Measurements from ENCODE around the gene F2. TPM values are rescaled to one million over a fixed set of nuclear protein-coding genes. Genes with fewer than 3 reads are reported as not detected.
"Not testable (repeated sequence)": the region's sequence is repeated elsewhere in the genome, so short reads cannot be mapped to it uniquely, and the experiment has no call there.

Gene F2
- total RNA-seq, 1 donor = under 0.01 TPM

- no peak for DNase-seq (ENCODE audit: low read depth in 2 of 3, low spot score in 2 of 3)
These were observed 7.7 kb upstream of the F2 start for GRCh38 chr11:46711303-46711702.

DNA sequence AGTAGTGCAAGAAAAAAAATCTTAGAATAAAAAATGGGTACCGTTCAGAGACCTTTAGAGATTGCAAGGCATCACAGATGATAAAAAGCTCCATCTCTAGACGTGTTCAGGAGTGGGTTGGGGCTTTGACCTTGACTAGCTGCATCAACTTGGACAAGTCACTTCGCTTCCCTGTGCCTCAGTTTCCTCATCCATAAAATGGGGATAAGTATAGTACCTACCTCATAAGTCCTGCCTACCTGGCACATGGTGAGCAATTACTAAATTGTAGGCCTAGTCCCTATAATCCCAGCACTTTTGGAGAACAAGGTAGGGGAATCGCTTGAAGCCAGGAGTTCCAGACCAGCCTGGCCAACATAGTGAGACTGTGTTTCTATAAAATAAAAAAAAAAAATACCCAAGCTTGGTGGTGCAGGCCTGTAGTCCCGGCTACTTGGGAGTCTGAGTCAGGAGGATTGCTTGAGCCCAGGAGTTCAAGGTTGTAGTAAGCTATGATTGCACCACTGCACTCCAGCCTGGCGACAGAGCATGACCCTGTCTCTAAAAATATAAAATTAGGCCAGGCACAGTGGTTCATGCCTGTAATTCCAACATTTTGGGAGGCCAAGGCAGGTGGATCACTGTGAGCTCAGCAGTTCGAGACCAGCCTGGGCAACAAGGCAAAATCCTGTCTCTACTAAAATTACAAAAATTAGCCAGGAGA is 6.0 kb upstream of the F2 start:
- no peak for DNase-seq (ENCODE audit: low read depth in 2 of 3, low spot score in 2 of 3)

DNA sequence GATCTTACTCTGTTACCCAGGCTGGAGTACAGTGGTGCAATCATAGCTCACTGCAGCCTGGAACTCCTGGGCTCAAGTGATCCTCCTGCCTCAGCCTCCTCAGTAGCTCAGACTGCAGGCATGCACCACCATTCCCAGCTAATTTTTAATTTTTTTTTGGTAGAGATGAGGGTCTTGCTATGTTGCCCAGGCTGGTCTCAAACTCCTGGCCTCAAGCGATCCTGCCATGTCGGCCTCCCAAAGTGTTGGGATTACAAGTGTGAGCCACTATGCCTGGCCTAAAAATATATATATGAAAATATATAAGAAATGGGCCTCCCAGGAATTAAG is 1.2 kb upstream of the F2 start:
- DNase-seq (ENCODE audit: low read depth in 2 of 3, low spot score in 2 of 3) = not testable (repeated sequence)

- DNase-seq (ENCODE audit: low read depth in 2 of 3, low spot score in 2 of 3) = no peak
These were observed 626 bp upstream of the F2 start for GRCh38 chr11:46718155-46719019.

DNA sequence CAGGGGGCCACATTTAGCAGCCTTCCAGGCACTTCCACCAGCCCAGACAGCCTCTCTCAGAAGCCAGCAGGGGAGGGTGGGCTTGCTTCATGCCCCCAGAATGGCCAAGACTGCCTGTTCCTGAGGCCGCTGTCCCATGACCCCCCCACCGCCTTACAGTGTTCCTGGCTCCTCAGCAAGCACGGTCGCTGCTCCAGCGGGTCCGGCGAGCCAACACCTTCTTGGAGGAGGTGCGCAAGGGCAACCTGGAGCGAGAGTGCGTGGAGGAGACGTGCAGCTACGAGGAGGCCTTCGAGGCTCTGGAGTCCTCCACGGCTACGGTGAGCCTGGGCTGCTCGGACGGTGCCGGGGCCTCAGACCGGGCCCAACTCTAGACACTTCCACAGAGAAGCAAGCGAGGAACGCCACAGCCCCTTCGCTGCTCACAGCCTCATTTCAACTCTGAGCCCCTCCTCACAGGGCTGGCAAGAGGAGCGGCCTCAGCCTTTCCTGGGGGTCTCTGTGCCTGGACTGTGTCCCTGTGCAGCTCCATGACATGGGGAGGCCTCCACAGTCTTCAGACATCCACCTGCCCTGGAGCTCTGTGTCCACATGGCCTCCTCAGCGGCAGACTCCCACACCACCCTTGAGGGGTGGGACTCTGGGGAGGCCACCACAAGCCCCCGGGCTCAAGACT is 668 bp downstream of the F2 start:
- no peak for DNase-seq (ENCODE audit: low read depth in 2 of 3, low spot score in 2 of 3)

GRCh38 chr11:46721286-46721685 is 2.3 kb downstream of the F2 start:
- no peak for DNase-seq (ENCODE audit: low read depth in 2 of 3, low spot score in 2 of 3)

GRCh38 chr11:46722566-46723358 is 3.7 kb downstream of the F2 start:
- DNase-seq (ENCODE audit: low read depth in 2 of 3, low spot score in 2 of 3) = no peak

GRCh38 chr11:46723359-46723680 is 4.3 kb downstream of the F2 start:
- DNase-seq (ENCODE audit: low read depth in 2 of 3, low spot score in 2 of 3) = no peak

DNA sequence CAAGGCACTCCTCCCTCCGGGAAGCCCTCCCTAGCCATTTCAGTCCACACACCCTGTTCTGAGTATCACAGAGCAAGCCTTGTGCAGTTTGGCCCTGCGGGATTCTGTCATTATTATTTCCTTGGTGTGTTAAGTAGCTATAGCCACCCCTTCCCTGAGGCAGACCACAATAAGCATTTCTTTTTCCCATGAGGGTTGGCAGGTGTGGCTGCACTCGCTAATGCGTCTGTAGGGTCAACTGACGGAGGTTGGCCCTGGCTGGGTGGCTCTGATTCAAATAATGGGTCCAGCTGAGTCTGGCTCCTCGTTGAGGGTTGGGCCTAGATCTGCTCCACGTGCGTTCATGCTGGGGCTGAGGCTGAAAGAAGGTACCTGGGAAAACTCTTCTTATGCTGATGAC is 5.1 kb downstream of the F2 start:
- DNase-seq (ENCODE audit: low read depth in 2 of 3, low spot score in 2 of 3) = no peak

GRCh38 chr11:46725338-46726205 is 6.6 kb downstream of the F2 start:
- no peak for DNase-seq (ENCODE audit: low read depth in 2 of 3, low spot score in 2 of 3)

DNA sequence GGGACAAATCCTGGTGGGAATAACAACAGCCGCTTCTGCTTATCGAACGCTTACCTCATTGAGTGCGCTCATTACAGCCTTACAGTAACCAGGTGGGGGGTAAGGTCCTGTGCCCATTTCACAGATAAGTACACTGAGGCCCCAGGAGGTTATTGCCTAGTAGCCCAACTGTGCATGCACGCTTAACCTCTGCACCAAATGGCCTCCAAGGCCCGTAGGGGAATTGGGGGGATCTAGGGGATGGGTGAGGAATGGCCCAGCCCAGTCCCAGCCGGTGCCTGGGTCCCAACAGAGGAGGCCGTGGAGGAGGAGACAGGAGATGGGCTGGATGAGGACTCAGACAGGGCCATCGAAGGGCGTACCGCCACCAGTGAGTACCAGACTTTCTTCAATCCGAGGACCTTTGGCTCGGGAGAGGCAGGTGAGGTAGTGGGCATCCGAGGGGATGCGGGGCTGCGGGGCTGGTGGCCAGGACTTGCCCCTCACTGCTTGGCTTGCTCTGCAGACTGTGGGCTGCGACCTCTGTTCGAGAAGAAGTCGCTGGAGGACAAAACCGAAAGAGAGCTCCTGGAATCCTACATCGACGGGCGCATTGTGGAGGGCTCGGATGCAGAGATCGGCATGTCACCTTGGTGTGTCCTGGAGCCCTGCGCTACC is 7.3 kb downstream of the F2 start:
- DNase-seq (ENCODE audit: low read depth in 2 of 3, low spot score in 2 of 3) = no peak

- DNase-seq (ENCODE audit: low read depth in 2 of 3, low spot score in 2 of 3) = no peak
These were observed 9.1 kb downstream of the F2 start for GRCh38 chr11:46727952-46728658.

DNA sequence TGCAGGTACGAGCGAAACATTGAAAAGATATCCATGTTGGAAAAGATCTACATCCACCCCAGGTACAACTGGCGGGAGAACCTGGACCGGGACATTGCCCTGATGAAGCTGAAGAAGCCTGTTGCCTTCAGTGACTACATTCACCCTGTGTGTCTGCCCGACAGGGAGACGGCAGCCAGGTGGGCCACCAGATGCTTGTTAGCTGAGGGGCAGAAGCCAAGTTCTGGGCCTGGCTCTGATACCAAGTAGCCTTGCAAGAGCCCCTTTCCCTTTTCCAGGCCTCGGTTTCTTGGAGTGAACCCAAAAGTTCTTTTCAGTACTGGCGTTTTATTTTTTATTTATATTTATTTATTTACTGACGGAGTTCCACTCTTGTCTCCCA is 9.6 kb downstream of the F2 start:
- DNase-seq (ENCODE audit: low read depth in 2 of 3, low spot score in 2 of 3) = no peak

DNA sequence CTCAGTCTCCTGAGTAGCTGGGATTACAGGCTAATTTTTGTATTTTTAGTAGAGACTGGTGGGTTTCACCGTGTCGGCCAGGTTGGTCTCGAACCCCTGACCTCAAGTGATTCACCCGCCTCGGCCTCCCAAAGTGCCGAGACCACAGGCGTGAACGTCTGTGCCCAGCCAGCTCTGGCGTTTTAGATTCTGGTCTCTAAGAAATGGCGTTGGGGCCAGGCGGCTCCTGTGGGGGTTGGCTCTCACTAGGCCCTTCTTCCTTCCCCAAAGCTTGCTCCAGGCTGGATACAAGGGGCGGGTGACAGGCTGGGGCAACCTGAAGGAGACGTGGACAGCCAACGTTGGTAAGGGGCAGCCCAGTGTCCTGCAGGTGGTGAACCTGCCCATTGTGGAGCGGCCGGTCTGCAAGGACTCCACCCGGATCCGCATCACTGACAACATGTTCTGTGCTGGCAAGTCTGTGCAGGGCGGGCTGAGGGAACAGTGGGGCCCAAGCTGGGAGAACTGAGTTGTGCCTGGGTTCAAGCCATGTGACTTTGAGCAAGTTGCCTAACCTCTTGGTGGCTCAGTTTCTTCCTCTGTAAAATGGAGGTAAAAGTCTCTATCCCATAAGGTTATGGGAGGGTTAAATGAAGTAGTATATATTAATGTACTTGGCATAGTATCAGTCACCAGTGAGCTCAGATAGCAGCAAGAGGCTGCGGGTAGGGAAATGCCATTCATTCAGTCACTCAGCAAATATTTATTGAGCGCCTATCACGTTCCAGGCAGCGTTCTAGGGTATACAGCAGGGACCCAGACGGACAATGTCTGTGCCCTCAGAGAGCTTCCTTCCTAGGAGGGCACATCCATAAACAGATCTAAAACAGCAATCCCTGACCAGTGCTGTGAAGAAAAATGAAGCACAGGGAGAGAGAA is 10.4 kb downstream of the F2 start:
- DNase-seq (ENCODE audit: low read depth in 2 of 3, low spot score in 2 of 3) = no peak

DNA sequence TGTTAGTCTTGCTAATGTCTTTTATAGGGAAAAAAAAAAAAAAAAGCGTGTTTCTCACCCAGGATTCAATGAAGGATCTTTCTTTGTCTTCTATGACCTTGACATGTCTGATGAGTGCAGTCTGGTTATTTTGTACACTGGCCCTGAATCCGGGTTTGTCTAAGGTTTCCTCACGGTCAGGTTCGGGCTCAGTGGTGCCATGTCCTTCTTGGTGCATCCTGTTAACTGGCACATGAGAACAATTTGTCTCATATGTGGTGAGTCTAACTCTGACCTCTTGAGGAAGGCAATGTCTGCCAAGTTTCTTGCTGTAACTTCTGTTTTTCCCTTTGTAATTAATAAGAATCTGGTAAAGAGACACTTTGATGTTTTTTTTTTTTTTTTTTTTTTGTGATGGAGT is 12.5 kb downstream of the F2 start:
- DNase-seq (ENCODE audit: low read depth in 2 of 3, low spot score in 2 of 3) = no peak

DNA sequence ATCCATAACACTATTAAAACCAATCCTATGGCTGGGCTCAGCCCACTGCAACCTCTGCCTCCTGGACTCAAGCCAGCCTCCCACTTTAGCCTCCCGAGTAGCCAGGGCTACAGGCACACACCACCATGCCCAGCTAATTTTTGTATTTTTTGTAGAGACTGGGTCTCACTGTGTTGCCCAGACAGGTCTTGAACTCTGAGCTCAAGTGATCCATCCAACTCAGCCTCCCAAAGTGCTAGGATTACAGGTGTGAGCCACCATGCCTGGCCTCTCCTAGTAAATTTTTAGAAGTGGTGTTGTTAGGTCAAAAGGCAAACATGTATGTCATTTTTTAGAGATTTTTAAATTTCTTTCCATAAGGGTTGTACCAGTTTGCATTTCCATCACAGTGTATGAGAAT is 14.2 kb downstream of the F2 start:
- DNase-seq (ENCODE audit: low read depth in 2 of 3, low spot score in 2 of 3) = no peak

GRCh38 chr11:46736146-46736545 is 17.1 kb downstream of the F2 start:
- DNase-seq (ENCODE audit: low read depth in 2 of 3, low spot score in 2 of 3) = no peak

GRCh38 chr11:46736615-46737014 is 17.6 kb downstream of the F2 start:
- no peak for DNase-seq (ENCODE audit: low read depth in 2 of 3, low spot score in 2 of 3)

Data from hematopoietic multipotent progenitor cell (in vitro differentiated cells).